ENCODE results near the gene CDYL2. TPM values are rescaled to one million over a fixed set of nuclear protein-coding genes. Genes with fewer than 3 reads are reported as not detected.

The CDYL2 gene
- polyA plus RNA-seq, 1 of the 3 experiments (the other 2 are of a cell fraction), result 0.03 TPM

DNA sequence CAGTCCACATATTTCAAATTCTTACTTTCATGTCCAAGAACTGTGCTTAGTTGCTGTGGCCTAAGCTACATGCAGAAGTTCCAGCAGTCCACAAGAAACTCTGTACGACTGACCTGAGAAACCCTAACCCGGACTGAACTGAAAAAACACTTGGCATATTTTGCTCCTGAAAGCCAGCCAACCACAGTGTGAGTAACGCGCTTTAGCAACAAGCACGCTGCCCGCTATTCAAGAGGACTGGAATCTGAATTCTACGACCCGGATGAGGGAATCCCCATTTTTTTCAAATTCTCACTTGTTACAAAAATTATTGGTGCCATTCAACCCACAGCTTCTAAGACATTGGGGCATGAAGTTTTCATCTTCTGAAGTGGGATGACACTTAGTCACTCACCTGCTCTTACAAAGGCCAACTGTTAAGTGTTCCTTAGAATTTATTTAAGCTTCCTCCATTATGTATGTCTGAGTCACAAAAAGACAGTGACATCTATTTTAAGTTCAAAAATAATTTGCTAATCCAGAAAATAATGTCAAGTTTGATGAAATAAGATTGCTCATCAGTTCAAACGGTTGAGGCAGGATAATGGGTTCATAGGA is 78.7 kb downstream of the CDYL2 start:
- Histone ChIP-seq H3K36me3 (replicated peaks in 1 of 2; ENCODE audit: control insufficient read depth in 1 of 2, insufficient read depth in 2 of 2, low read length in 1 of 2) (no peaks in the 10 kb centered on the region), H3K4me1 (ENCODE audit: control insufficient read depth in 1 of 2, insufficient read depth in 2 of 2, low read depth in 1 of 2, low read length in 1 of 2) (no peaks in the 10 kb centered on the region), H3F3A (replicated peaks; ENCODE audit: insufficient read depth) (no peaks in the 10 kb centered on the region), H3K9me2 (no peaks in the 10 kb centered on the region), H3K79me2 (ENCODE audit: insufficient read depth) (no peaks in the 10 kb centered on the region), H3K4me3 (ENCODE audit: low read depth in 2 of 2, low read length in 1 of 2) (no peak overlapping the region), H2AFZ (ENCODE audit: low read depth) (no peak overlapping the region), H3K9me3 (no peaks in the 10 kb centered on the region), H3K27me3 (ENCODE audit: insufficient read depth) (no peaks in the 10 kb centered on the region), H3K27ac (ENCODE audit: low read depth in 2 of 2, low read length in 1 of 2) (no peak overlapping the region), H4K20me1 (ENCODE audit: insufficient read depth) (no peaks in the 10 kb centered on the region), H3K9ac (no peak overlapping the region), H3K4me2 (no peak overlapping the region)
- CTCF ChIA-PET, result no interaction called here
- TF ChIP-seq MEF2A (IDR thresholded peaks at IDR 0.05; ENCODE audit: borderline replicate concordance, low read depth) (no peak), GABPA (IDR thresholded peaks at IDR 0.05; ENCODE audit: low read depth) (no peak), FOXJ3 (CRISPR knock-in tag; IDR thresholded peaks at IDR 0.05) (no peak), MXI1 (IDR thresholded peaks at IDR 0.05; ENCODE audit: low read depth, low read length) (no peak)
- TF ChIP-seq, protein P1, sequence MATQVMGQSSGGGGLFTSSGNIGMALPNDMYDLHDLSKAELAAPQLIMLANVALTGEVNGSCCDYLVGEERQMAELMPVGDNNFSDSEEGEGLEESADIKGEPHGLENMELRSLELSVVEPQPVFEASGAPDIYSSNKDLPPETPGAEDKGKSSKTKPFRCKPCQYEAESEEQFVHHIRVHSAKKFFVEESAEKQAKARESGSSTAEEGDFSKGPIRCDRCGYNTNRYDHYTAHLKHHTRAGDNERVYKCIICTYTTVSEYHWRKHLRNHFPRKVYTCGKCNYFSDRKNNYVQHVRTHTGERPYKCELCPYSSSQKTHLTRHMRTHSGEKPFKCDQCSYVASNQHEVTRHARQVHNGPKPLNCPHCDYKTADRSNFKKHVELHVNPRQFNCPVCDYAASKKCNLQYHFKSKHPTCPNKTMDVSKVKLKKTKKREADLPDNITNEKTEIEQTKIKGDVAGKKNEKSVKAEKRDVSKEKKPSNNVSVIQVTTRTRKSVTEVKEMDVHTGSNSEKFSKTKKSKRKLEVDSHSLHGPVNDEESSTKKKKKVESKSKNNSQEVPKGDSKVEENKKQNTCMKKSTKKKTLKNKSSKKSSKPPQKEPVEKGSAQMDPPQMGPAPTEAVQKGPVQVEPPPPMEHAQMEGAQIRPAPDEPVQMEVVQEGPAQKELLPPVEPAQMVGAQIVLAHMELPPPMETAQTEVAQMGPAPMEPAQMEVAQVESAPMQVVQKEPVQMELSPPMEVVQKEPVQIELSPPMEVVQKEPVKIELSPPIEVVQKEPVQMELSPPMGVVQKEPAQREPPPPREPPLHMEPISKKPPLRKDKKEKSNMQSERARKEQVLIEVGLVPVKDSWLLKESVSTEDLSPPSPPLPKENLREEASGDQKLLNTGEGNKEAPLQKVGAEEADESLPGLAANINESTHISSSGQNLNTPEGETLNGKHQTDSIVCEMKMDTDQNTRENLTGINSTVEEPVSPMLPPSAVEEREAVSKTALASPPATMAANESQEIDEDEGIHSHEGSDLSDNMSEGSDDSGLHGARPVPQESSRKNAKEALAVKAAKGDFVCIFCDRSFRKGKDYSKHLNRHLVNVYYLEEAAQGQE (IDR thresholded peaks at IDR 0.05; ENCODE audit: low read depth, low read length), result no peak
- WGBS (ENCODE audit: low lambda C conversion rate), result 46% methylated on average over 9 of the region's 9 CpGs
- POLR2A ChIA-PET, result no interaction called here
- no peak for DNase-seq

- Histone ChIP-seq H3K27me3 (ENCODE audit: insufficient read depth) (no peaks in the 10 kb centered on the region), H3K36me3 (replicated peaks in 1 of 2; ENCODE audit: control insufficient read depth in 1 of 2, insufficient read depth in 2 of 2, low read length in 1 of 2) (no peaks in the 10 kb centered on the region), H3K9me3 (no peaks in the 10 kb centered on the region), H3K4me1 (ENCODE audit: control insufficient read depth in 1 of 2, insufficient read depth in 2 of 2, low read depth in 1 of 2, low read length in 1 of 2) (no peaks in the 10 kb centered on the region), H3K4me2 (no peak overlapping the region), H2AFZ (ENCODE audit: low read depth) (no peak overlapping the region), H3K79me2 (ENCODE audit: insufficient read depth) (no peaks in the 10 kb centered on the region), H3K9me2 (no peaks in the 10 kb centered on the region), H4K20me1 (ENCODE audit: insufficient read depth) (no peaks in the 10 kb centered on the region), H3F3A (replicated peaks; ENCODE audit: insufficient read depth) (no peaks in the 10 kb centered on the region), H3K27ac (ENCODE audit: low read depth in 2 of 2, low read length in 1 of 2) (no peak overlapping the region), H3K9ac (no peak overlapping the region), H3K4me3 (ENCODE audit: low read depth in 2 of 2, low read length in 1 of 2) (no peak overlapping the region)
- POLR2A ChIA-PET, result no interaction called here
- TF ChIP-seq, protein P2, sequence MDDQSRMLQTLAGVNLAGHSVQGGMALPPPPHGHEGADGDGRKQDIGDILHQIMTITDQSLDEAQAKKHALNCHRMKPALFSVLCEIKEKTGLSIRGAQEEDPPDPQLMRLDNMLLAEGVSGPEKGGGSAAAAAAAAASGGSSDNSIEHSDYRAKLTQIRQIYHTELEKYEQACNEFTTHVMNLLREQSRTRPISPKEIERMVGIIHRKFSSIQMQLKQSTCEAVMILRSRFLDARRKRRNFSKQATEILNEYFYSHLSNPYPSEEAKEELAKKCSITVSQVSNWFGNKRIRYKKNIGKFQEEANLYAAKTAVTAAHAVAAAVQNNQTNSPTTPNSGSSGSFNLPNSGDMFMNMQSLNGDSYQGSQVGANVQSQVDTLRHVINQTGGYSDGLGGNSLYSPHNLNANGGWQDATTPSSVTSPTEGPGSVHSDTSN (IDR thresholded peaks at IDR 0.05), result no peak
- no peak for TF ChIP-seq POLR2AphosphoS5 (IDR thresholded peaks at IDR 0.05; ENCODE audit: low read depth, low read length)
- TF ChIP-seq, protein P3, sequence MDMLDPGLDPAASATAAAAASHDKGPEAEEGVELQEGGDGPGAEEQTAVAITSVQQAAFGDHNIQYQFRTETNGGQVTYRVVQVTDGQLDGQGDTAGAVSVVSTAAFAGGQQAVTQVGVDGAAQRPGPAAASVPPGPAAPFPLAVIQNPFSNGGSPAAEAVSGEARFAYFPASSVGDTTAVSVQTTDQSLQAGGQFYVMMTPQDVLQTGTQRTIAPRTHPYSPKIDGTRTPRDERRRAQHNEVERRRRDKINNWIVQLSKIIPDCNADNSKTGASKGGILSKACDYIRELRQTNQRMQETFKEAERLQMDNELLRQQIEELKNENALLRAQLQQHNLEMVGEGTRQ (IDR thresholded peaks at IDR 0.05; ENCODE audit: borderline replicate concordance, low read depth, low read length), result no peak
- no peak for TF ChIP-seq JUND (IDR thresholded peaks at IDR 0.05)
- TF ChIP-seq RCOR1 (IDR thresholded peaks at IDR 0.05; ENCODE audit: low read length), result no peak
- no peak for TF ChIP-seq GABPA (IDR thresholded peaks at IDR 0.05; ENCODE audit: low read depth)
- TF ChIP-seq, protein P1 (IDR thresholded peaks at IDR 0.05; ENCODE audit: low read depth, low read length), result no peak
- no peak for TF ChIP-seq FOSL2 (IDR thresholded peaks at IDR 0.05; ENCODE audit: borderline replicate concordance, low read depth)
- DNase-seq, result no peak
- CTCF ChIA-PET, result interaction anchor here (0.9 kb wide), 1 partner anchor 10 kb away, joined by 3 read pairs; no protein-coding TSS in a partner anchor
Observed at GRCh38 chr16:80723981-80724380, 80.4 kb downstream of the CDYL2 start.
